Left lung (tissue), 10 donors: Measurements from ENCODE around the gene LSP1. TPM values are rescaled to one million over a fixed set of nuclear protein-coding genes. Genes with fewer than 3 reads are reported as not detected.

Experiments used
- ATAC-seq: fragments of 200-7000 bp; cut with Tn5 transposase; one replicate; pipeline ENCODE4 v1.9.1; 2020; ENCODE audit warnings: moderate library complexity
- DNase-seq, 4 donors: peaks; one replicate each; pipeline ENCODE4 v3.0.0-alpha.2; 2013 to 2020
- H3K27ac ChIP-seq, 2 donors: fragments of 200-600 bp; sonication (generic) in 1 of 2; one replicate each; pipeline versions ENCODE4 v1.5.0 to v1.8.0; 2020 to 2021
- H3K27me3 ChIP-seq, 2 donors: fragments of 200-600 bp; sonication (generic) in 1 of 2; one replicate each; pipeline versions ENCODE4 v1.5.0 to v1.8.0; 2020 to 2021
- H3K36me3 ChIP-seq, 2 donors: fragments of 200-600 bp; sonication (generic) in 1 of 2; one replicate each; pipeline versions ENCODE4 v1.5.0 to v1.8.0; 2020 to 2021
- H3K4me1 ChIP-seq, 2 donors: fragments of 200-600 bp; one replicate each; pipeline ENCODE4 v1.8.0; 2021
- H3K4me3 ChIP-seq, 2 donors: fragments of 200-600 bp; sonication (generic) in 1 of 2; one replicate each; pipeline versions ENCODE4 v1.5.0 to v1.8.0; 2020 to 2021; ENCODE audit warnings: mild to moderate bottlenecking in 1 of 2
- H3K9me3 ChIP-seq, 2 donors: fragments of 200-600 bp; sonication (generic) in 1 of 2; one replicate each; pipeline versions ENCODE4 v1.5.0 to v1.8.0; 2020 to 2021
- intact Hi-C, 2 donors: fragments of 100-400 bp; cut with DNase I; formaldehyde crosslinking; loops; one replicate each; pipeline versions ENCODE4 v1.11.2 to v1.14.2; 2022
- polyA plus RNA-seq, 6 donors: library from polyadenylated mRNA; unstranded; fragments of 120-200 nt; gene quantifications; one replicate each; pipeline ENCODE4 v1.2.1, GENCODE V29; 2013; ENCODE audit not compliant: insufficient read length in 6 of 6
- total RNA-seq, 2 donors: library from RNA; stranded (reverse); fragmentation: NEBNext Ultra II Directional; extraction: Animal tissue kit (Norgen Biotek cat#: 25700); gene quantifications; one replicate each; pipeline ENCODE4 v1.2.1, GENCODE V29; 2021
- TF ChIP-seq, protein P1 (sequence below), 2 donors: fragments of 200-600 bp; sonication (generic) in 1 of 2; IDR thresholded peaks; one replicate each; pipeline versions ENCODE4 v1.5.0 to v1.8.0; 2021; ENCODE audit warnings: antibody characterized with exemption in 2 of 2
- donor health status: DM: no; HTN: yes; CAD: no.
- donor health status: DM: no; HTN: no; CAD: no.

Gene LSP1
- total and polyA plus RNA-seq, 8 donors = 5.9 to 76.6 (median 7.5) TPM

- H3K4me3 ChIP-seq = no peak overlapping the region
- DNase-seq (peak in 1 of 4 donors; percentile 63), ATAC-seq (no peak)
- peaks cover 0 to 26% of the 10 kb centered on the region in 2 donors for H3K27me3 ChIP-seq
- no peak overlapping the region for H3K27ac ChIP-seq
- H3K9me3 ChIP-seq = no peaks in the 10 kb centered on the region
- peaks cover 0 to 14% of the 10 kb centered on the region in 2 donors for H3K36me3 ChIP-seq
- peaks cover 13 to 42% of the 10 kb centered on the region in 2 donors for H3K4me1 ChIP-seq
- intact Hi-C loops = no loop called here
- TF ChIP-seq, protein P1, sequence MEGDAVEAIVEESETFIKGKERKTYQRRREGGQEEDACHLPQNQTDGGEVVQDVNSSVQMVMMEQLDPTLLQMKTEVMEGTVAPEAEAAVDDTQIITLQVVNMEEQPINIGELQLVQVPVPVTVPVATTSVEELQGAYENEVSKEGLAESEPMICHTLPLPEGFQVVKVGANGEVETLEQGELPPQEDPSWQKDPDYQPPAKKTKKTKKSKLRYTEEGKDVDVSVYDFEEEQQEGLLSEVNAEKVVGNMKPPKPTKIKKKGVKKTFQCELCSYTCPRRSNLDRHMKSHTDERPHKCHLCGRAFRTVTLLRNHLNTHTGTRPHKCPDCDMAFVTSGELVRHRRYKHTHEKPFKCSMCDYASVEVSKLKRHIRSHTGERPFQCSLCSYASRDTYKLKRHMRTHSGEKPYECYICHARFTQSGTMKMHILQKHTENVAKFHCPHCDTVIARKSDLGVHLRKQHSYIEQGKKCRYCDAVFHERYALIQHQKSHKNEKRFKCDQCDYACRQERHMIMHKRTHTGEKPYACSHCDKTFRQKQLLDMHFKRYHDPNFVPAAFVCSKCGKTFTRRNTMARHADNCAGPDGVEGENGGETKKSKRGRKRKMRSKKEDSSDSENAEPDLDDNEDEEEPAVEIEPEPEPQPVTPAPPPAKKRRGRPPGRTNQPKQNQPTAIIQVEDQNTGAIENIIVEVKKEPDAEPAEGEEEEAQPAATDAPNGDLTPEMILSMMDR (IDR thresholded peaks at IDR 0.05) = no peak
These were observed 12.2 kb downstream of the LSP1 start for GRCh38 chr11:1864831-1865665.

GRCh38 chr11:1866226-1866625, 13.3 kb downstream of the LSP1 start:
- Histone ChIP-seq H3K27ac (no peak overlapping the region), H3K9me3 (no peaks in the 10 kb centered on the region), H3K36me3 (peaks cover 0 to 14% of the 10 kb centered on the region in 2 donors), H3K27me3 (peaks cover 0 to 37% of the 10 kb centered on the region in 2 donors), H3K4me1 (peaks cover 13 to 54% of the 10 kb centered on the region in 2 donors), H3K4me3 (no peak overlapping the region)
- peak in 1 of 4 donors; percentile 50 for DNase-seq
- ATAC-seq = no peak
- TF ChIP-seq, protein P1 (IDR thresholded peaks at IDR 0.05) = no peak
- intact Hi-C loops = no loop called here

- no peak for ATAC-seq
- Histone ChIP-seq H3K27me3 (peaks cover 0 to 41% of the 10 kb centered on the region in 2 donors), H3K4me3 (no peak overlapping the region), H3K36me3 (peaks cover 0 to 14% of the 10 kb centered on the region in 2 donors), H3K27ac (no peak overlapping the region), H3K9me3 (no peaks in the 10 kb centered on the region), H3K4me1 (peaks cover 13 to 54% of the 10 kb centered on the region in 2 donors)
- TF ChIP-seq, protein P1 (IDR thresholded peaks at IDR 0.05) = no peak
- no peak for DNase-seq
- intact Hi-C loops = no loop called here
These were observed 13.9 kb downstream of the LSP1 start for GRCh38 chr11:1866776-1867175.

- no peaks in the 10 kb centered on the region for H3K9me3 ChIP-seq
- TF ChIP-seq, protein P1 (IDR thresholded peaks at IDR 0.05) = no peak
- H3K4me1 ChIP-seq = peaks cover 13 to 51% of the 10 kb centered on the region in 2 donors
- ATAC-seq = no peak
- H3K27me3 ChIP-seq = peaks cover 0 to 41% of the 10 kb centered on the region in 2 donors
- intact Hi-C loops = no loop called here
- peak in 1 of 4 donors; percentile 33 for DNase-seq
- H3K27ac ChIP-seq = no peak overlapping the region
- H3K36me3 ChIP-seq = peaks cover 0 to 14% of the 10 kb centered on the region in 2 donors
- no peak overlapping the region for H3K4me3 ChIP-seq
These were observed 14.5 kb downstream of the LSP1 start for GRCh38 chr11:1867381-1867780.

DNA sequence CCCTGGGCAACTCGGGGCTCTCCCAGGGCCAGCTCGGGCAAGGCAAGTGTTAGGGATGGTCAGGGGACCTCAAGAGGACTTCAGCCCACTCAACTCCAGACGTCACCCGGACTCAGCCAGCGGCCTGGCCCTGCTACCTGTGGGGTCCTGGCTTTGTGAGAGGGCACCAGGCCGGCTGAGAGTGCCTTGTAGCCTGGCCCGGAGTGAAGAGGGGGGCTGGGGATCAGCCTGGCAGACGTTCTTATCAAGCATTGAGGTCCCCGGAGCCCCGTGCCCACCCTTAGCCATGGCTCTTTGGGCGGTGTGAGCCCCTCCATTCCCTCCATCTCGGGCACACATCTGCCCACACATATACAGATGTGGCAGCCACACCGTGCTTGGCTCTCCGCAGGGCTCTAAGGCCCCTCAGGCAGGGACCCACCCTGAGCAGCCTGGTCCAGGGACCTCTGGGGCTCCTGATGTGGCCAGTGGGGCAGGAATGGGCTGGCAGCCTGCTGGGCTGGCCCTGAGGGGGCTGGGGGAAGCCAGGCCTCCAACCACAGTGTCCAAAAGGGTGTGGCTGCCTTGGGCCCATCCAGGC, 15.3 kb downstream of the LSP1 start:
- no peak overlapping the region for H3K4me3 ChIP-seq
- no peak for ATAC-seq

More for the DNA sequence above, 15.3 kb downstream of the LSP1 start:
- peaks cover 0 to 14% of the 10 kb centered on the region in 2 donors for H3K36me3 ChIP-seq
- H3K27ac ChIP-seq = no peak overlapping the region
- intact Hi-C loops = no loop called here
- H3K9me3 ChIP-seq = no peaks in the 10 kb centered on the region
- DNase-seq = peak in 1 of 4 donors; percentile 70
- TF ChIP-seq, protein P1 (IDR thresholded peaks at IDR 0.05) = no peak
- peaks cover 0 to 41% of the 10 kb centered on the region in 2 donors for H3K27me3 ChIP-seq
- peaks cover 12 to 43% of the 10 kb centered on the region in 2 donors for H3K4me1 ChIP-seq
